Activated CD4-positive, CD25-positive, alpha-beta regulatory T cell (primary cell): ENCODE measurements around the gene KRT9.
"Not testable (repeated sequence)": the region's sequence is repeated elsewhere in the genome, so short reads cannot be mapped to it uniquely, and the experiment has no call there.

Source experiments
- DNase-seq, 4 experiments: peaks; one replicate each; lab custom pipeline; 2025; lab: John Stamatoyannopoulos, UW

Gene KRT9

GRCh38 chr17:41578971-41579370, 7.1 kb upstream of the KRT9 start:
- no peak for DNase-seq

GRCh38 chr17:41578538-41578937, 6.7 kb upstream of the KRT9 start:
- DNase-seq = no peak

DNA sequence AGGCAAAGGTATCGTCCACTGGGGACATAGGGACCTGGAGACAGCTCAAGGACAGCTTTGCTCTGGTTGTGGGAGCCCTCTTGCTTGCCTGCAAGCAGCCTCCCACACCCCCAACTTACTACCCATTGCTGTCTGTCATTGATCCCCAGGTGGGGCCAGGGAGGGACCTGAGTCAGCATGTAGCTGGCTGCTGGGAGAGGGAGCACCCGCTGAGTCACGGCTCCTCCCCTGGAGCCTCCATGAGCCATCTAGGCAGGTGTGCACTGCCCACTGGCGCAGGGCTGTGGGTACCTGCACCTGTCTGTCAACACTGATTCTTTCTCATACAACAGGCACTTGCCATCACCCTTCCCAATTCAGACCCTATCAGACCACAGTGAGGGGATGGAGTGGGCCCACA, 4.9 kb upstream of the KRT9 start:
- DNase-seq = not testable (repeated sequence)

DNA sequence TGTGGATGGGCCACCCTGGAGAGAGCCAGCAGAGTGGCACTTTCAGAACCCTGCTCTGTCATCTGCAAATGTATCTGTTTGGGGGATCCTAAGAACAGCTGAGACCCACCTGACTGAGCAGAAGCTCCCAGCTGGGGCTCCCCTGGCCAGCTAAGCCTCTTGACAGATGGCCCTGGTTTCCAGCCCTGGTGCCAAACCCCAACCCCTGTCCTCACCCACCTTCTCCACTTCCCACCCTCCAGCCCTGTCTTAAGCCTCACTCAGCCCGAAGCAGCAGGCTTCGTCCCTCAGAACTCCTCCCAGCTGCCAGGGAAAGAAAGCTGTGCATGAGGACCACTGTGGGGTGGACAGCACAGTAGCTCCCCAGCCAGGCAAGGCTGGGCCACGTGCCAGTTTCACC, 3.5 kb upstream of the KRT9 start:
- no peak for DNase-seq

- DNase-seq = no peak
Observed at GRCh38 chr17:41567317-41567716, 4.5 kb downstream of the KRT9 start.

GRCh38 chr17:41565338-41565737, 6.5 kb downstream of the KRT9 start:
- no peak for DNase-seq

GRCh38 chr17:41563607-41564170, 8.2 kb downstream of the KRT9 start:
- DNase-seq = no peak

GRCh38 chr17:41561554-41561953, 10.3 kb downstream of the KRT9 start:
- DNase-seq = no peak

- no peak for DNase-seq
Observed at GRCh38 chr17:41559548-41559947, 12.3 kb downstream of the KRT9 start.

DNA sequence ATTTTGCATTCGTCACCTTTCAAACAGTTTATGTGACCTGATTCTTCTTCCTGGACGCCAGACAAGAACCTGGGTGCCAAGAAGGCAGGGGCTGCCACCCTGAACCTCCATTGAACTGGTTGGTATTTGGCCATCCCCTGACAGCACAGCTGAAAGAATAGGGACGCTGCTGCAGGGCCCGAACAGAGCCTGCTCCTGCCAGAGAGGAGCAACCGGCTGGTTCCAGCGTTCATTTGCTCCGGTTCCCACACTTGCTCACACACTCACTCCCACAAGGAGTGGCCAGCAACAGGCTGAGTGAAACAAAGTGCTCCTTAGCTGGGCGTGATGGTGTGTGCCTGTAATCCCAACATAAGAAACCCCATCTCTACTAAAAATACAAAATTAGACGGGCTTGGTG, 14.9 kb downstream of the KRT9 start:
- no peak for DNase-seq

- DNase-seq = no peak
Observed at GRCh38 chr17:41556306-41556705, 15.6 kb downstream of the KRT9 start.

GRCh38 chr17:41555105-41555887, 16.6 kb downstream of the KRT9 start:
- DNase-seq = no peak

DNA sequence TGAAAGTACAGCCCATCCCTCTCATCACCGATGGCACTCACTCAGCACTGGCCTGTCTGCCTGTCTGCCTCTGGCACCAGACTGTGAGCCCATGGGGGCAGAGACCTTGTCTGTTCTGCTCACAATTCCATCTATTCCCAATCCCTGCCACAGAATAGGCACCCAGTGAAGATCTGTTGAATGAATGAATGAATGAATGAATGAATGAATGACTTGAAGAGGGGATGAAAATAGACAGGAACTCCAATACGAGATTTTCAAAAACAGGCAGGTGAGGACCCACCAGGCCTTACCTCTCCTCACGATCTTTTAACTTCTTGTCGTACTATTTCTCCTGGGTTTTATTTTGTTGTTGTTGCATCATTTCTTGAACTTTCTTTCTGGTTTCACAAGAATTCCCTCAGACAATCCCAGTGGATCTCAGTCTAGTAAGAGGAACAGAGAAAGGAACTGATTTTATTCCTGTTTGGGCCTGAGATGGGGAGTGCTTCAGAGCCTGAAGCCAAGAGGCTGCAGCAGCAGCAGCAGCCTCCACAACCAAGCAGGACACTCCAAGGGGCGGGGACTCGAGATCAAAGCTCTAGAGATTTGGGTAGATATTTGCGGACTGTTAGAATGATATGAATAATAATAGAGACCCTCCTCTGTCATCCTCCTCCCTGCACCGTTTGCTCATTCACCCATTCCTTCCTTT, 17.7 kb downstream of the KRT9 start:
- no peak for DNase-seq

GRCh38 chr17:41553176-41553575, 18.7 kb downstream of the KRT9 start:
- no peak for DNase-seq

DNA sequence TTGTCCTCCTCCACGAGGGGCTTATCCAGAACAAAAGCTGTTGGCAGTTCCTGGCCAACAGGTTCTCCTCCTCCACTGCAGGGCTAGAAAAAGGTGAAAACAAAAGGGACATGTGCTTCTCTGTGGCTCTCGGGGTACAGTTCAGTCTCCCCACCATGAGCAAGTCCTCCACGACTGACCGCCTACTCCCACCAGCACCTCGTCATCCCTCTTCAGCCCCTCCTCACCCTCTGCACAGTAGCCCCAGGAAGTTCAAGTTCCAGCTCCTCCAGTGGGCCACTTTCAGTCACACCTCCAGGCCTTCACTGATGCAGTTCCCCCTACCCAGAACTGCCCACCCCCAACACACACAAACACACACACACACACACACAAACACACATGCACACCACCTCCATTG, 19.4 kb downstream of the KRT9 start:
- DNase-seq = no peak

DNA sequence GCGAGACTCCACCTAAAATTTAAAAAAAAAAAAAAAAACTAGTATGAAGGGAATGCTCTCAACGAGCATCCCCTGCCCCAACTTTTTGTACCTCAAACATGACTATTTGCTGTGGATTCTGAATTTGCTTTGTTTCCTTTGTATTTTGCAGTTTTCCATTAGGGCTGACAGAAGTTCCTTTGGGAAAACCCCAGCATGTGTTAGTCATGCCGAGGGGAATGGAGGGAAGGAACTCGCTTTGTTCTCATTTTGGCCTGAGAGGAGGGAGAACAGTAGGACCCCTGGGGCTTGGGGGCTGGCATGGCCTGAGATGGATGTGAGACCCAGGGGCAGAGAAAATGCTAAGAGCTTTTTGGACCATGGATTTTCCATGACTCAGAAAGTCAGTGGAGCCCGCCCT, 20.5 kb downstream of the KRT9 start:
- no peak for DNase-seq

DNA sequence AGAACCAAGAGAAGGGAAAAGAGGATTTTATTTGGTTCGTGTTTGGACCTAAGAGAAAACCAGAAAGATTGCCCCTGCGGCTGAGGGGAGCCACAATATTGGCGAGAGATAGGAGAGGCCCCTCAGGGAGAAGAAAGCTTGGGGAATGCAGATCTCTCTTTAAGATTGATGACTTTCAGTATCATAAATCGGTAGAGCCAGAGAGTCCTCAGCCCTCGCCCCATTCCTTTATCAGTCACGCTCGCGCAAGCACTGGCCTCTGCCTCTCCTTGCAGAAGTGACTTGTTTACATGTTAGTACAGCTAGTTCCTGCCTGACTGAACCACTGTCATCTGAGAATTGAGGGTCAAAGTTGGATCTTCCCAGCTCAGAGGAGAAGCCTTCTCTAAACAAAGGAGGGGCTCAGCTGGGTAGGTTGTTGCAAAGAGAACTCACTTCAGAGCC, 22.2 kb downstream of the KRT9 start:
- DNase-seq = no peak

DNA sequence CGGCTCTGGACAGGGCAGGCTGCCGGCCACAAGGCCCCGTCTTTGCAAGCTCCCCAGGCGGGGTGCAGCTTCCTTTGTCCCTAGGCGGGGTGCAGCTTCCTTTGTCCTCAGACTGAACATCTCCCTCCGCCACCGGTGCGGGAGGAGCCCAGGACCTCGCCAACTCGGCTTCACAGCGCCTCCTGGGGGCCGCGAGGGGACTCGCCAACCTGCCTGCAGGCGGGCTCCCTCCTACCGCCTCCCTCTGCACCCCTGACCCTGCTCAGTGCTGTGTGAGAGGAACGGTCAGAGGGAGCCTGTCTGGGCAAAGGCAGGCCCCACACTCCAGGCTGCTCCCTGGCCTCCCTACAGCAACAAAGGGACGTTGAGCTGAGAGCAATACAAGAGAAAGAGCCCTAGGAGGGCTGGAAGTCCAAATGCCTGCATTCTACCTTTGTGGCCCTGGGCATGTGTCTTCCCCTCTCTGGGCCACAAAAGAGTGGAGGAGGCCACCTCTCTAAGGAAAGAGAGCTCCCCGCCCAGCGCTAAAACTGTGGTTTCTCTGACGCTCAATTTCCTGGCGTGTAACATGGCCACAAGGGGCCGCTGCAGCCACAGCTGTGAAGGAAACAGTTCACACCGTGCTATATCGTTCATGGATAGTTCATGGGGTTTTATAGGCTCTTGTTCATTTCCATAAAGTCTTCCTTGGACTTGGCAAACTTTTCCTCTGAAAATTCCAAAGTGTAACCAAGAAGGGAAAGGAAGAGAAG, 22.8 kb downstream of the KRT9 start:
- DNase-seq = peak; percentile 62 to 70 (median 68)

DNA sequence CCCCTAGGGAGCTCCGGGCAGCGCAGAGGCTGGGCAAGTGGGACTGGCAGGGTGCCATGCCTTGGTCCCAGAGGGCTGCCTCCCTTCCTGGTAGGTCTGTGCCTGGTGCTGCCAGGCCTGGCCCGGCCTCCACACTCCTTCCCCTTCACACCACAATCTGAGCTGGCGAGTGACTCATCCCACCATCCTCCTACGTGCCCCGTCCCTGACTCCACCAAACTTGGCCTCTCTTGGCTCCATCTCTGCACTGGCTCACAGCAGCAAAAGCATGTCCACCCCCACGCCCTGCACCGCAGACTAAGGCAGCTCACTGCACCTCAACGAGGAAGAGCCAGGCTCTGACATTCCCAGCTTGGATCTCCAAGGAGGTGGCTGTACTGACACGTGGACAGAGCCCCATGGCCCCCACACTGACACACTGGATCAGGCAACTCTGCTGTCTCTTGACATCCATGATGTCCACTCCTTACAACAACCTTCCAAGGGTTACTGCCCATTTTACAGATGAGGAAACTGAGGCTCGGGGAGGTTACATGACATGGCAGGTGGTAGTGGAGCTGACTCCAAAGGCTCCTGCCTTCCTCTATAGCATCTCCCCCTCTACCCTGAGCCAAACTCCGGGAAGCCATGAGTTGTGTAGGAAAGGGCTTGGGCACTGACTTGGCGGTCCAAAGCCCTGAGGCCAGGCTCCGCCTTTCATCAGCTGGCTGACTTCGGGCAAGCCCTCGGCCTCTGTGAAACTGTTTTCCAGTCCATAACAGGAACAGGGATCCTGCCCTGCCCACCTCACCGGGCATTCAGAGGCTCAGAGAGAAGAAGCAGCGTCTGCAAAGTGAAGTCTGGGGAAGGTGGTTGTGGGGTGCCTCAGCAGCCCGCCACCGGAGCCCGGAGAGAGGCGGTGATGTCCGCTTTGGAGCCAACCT, 23.7 kb downstream of the KRT9 start:
- peak in 2 of 4 experiments; percentile 23 to 40 for DNase-seq

DNA sequence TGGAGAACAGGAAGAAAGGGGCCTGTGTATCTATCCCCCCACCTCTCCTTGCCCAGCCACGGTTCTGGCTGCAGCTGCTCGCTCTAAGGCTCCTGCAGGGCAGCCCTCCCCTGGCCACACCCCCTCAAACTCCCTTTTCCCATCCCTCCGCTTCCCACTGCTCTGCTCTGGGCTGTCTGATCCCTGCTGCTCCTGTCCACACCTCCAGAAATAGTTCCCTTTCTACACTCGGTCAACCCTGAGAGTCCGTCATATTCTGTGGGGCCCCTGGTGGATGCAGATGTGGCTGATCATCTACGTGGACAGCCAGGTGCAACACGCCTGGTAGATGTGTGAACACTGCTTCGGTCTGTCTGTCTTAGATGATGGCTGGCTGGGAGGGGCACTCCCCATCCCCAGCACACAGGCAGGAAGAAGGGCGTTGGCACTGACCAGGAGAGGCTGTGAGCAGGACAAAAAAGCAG, 24.4 kb downstream of the KRT9 start:
- no peak for DNase-seq

DNA sequence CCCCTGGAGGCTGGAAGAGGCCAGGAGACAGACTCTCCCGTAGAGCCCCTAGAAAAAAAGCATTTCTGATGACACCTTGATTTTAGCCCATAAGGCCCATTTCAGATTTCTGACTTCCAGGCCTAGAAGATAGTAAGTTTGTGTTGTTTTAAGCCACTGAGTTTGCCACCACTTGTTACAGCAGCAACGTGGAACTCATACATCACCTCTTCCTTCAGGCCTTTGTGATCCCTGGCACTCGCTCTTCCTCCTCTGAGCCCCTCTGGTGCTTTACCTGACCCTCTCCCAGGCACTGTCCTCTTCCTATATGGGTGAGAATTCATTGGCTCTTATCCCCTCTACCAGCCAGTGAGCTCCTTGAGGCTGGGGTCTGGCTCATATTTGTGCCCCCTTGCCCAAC, 25.0 kb downstream of the KRT9 start:
- DNase-seq = no peak
